ENCODE results near the gene S1PR4.

S1PR4 gene
- long read RNA-seq, donor 1, result 0 reads
- long read RNA-seq, donor 2, result 0 reads
- long read RNA-seq, donor 3, result 0 reads
- long read RNA-seq, donor 4, result 0 reads
- long read RNA-seq, donor 5, result 0 reads
- long read RNA-seq, donor 6, partial matches to known transcripts, result 0 of 1 reads
- long read RNA-seq, donor 6, other reads (novel, unspliced or antisense), result 0 of 1 reads
- long read RNA-seq, donor 7, result 0 reads
- long read RNA-seq, donor 8, partial matches to known transcripts, result 0 of 1 reads
- long read RNA-seq, donor 8, other reads (novel, unspliced or antisense), result 0 of 1 reads

- DNase-seq, result no peak
Observed at GRCh38 chr19:3178377-3178972, at the start of gene S1PR4. TSS of gene S1PR4 (plus strand) at chr19:3178769. CDS start at chr19:3178793, 24 bp downstream.

- no peak for DNase-seq
Observed at GRCh38 chr19:3129112-3129511, 49.5 kb upstream of the S1PR4 start.

GRCh38 chr19:3131168-3131567 lies 47.4 kb upstream of the S1PR4 start:
- DNase-seq, result no peak

- DNase-seq, result no peak
Observed at GRCh38 chr19:3132971-3133792, 45.4 kb upstream of the S1PR4 start.

- DNase-seq, result no peak
Observed at GRCh38 chr19:3133793-3134116, 44.8 kb upstream of the S1PR4 start.

GRCh38 chr19:3135961-3136683 lies 42.4 kb upstream of the S1PR4 start, which contains the start of gene GNA15:
TSS of gene GNA15 (plus strand) at chr19:3136033. CDS start at chr19:3136451, 418 bp downstream.
- no peak for DNase-seq

GRCh38 chr19:3136684-3137055 lies 41.9 kb upstream of the S1PR4 start:
- DNase-seq, result no peak

- DNase-seq, result no peak
Observed at GRCh38 chr19:3137119-3137518, 41.5 kb upstream of the S1PR4 start.

- DNase-seq, result no peak
Observed at GRCh38 chr19:3138268-3138667, 40.3 kb upstream of the S1PR4 start.

- DNase-seq, result no peak
Observed at GRCh38 chr19:3140667-3141038, 37.9 kb upstream of the S1PR4 start.

GRCh38 chr19:3142292-3142670 lies 36.3 kb upstream of the S1PR4 start:
- DNase-seq, result no peak

- DNase-seq, result no peak
Observed at GRCh38 chr19:3142781-3143337, 35.7 kb upstream of the S1PR4 start.

- DNase-seq, result no peak
Observed at GRCh38 chr19:3145909-3146676, 32.5 kb upstream of the S1PR4 start.

- no peak for DNase-seq
Observed at GRCh38 chr19:3146677-3147100, 31.9 kb upstream of the S1PR4 start.

- DNase-seq, result no peak
Observed at GRCh38 chr19:3148503-3148902, 30.1 kb upstream of the S1PR4 start.

- no peak for DNase-seq
Observed at GRCh38 chr19:3149089-3149488, 29.5 kb upstream of the S1PR4 start.

- DNase-seq, result no peak
Observed at GRCh38 chr19:3149526-3150505, 28.8 kb upstream of the S1PR4 start.

GRCh38 chr19:3150739-3151329 lies 27.7 kb upstream of the S1PR4 start:
- no peak for DNase-seq

GRCh38 chr19:3151563-3152418 lies 26.8 kb upstream of the S1PR4 start:
- DNase-seq, result no peak
